B cell (primary cell): Measurements from ENCODE around the gene PRKAB1. TPM values are rescaled to one million over a fixed set of nuclear protein-coding genes. Genes with fewer than 3 reads are reported as not detected.

ENCODE experiments used
- ATAC-seq: fragments of 200-7000 bp; cut with Tn5 transposase; one replicate; pipeline ENCODE4 v1.10.0; 2021; ENCODE audit warnings: low read depth, mild to moderate bottlenecking, moderate number of reproducible peaks, moderate library complexity
- CTCF ChIA-PET: fragments of 350-600 bp; sonication (Branson Sonifier 250); formaldehyde crosslinking; loops from one replicate; lab custom pipeline; 2021; ENCODE audit warnings: antibody characterized with exemption, inconsistent platforms; lab: Charles Lee
- POLR2A ChIA-PET: fragments of 350-600 bp; sonication (Branson Sonifier 250); formaldehyde crosslinking; loops from one replicate; lab custom pipeline; 2021; ENCODE audit warnings: antibody characterized with exemption; lab: Charles Lee
- DNase-seq: peaks from one replicate; pipeline ENCODE4 v3.0.0; 2013
- H2AFZ ChIP-seq: 2 replicates; pipeline ENCODE4 v1.6.1; 2012; ENCODE audit warnings: mild to moderate bottlenecking, low read depth, low read length; ENCODE audit not compliant: insufficient read depth, poor library complexity, severe bottlenecking
- H3K27ac ChIP-seq, 2 donors: 1 replicate in 1 of 2; 2 replicates in 1 of 2; pipeline ENCODE4 v1.5.1; 2012 to 2013; ENCODE audit warnings: low read length in 2 of 2, mild to moderate bottlenecking in 2 of 2, moderate library complexity in 1 of 2
- H3K27me3 ChIP-seq, 4 experiments: fragments of 200-600 bp in 1 of 4; sonication (generic) in 1 of 4; replicated peaks in 1 of 4; 1 replicate in 2 of 4; 2 replicates in 2 of 4; pipeline versions ENCODE4 v1.6.1 to v1.7.0; 2013 to 2016; ENCODE audit warnings: low read length in 3 of 4, mild to moderate bottlenecking in 2 of 4, mixed read lengths in 1 of 4, moderate library complexity in 1 of 4; ENCODE audit not compliant: insufficient read depth in 4 of 4, control insufficient read depth in 3 of 4; ENCODE audit errors: control extremely low read depth in 1 of 4
- H3K36me3 ChIP-seq, 2 experiments: replicated peaks in 1 of 2; 1 replicate in 1 of 2; 2 replicates in 1 of 2; pipeline versions ENCODE4 v1.6.1 to v1.7.1; 2013; ENCODE audit warnings: low read length in 1 of 2; ENCODE audit not compliant: insufficient read depth in 2 of 2, control insufficient read depth in 1 of 2; ENCODE audit errors: control extremely low read depth in 1 of 2, extremely low read depth in 1 of 2
- H3K4me1 ChIP-seq, 2 donors: fragments of 200-600 bp in 1 of 2; sonication (generic) in 1 of 2; 1 replicate in 1 of 2; 2 replicates in 1 of 2; pipeline versions ENCODE4 v1.5.1 to v1.6.1; 2013 to 2017; ENCODE audit warnings: low read length in 2 of 2; ENCODE audit not compliant: control insufficient read depth in 2 of 2, insufficient read depth in 2 of 2
- H3K4me2 ChIP-seq: replicated peaks from 2 replicates; pipeline ENCODE3; 2012; ENCODE audit warnings: mild to moderate bottlenecking, low read depth, low read length; ENCODE audit not compliant: poor library complexity, severe bottlenecking
- H3K4me3 ChIP-seq, 5 experiments: fragments of 200-600 bp in 1 of 5; sonication (generic) in 1 of 5; 1 replicate in 3 of 5; 2 replicates in 2 of 5; pipeline versions ENCODE4 v1.5.1 to v1.7.0; 2011 to 2016; ENCODE audit warnings: low read length in 4 of 5, mild to moderate bottlenecking in 4 of 5, low read depth in 2 of 5, control low read depth in 1 of 5, moderate library complexity in 1 of 5; ENCODE audit not compliant: insufficient read depth in 1 of 5; ENCODE audit errors: control extremely low read depth in 1 of 5, extremely low read depth in 1 of 5
- H3K79me2 ChIP-seq: fragments of 200-600 bp; sonication (generic); one replicate; pipeline ENCODE4 v1.6.0; 2016; ENCODE audit warnings: low read length; ENCODE audit not compliant: control insufficient read depth, insufficient read depth
- H3K9ac ChIP-seq: fragments of 200-600 bp; sonication (generic); 2 replicates; pipeline ENCODE4 v1.6.1; 2017; ENCODE audit warnings: mild to moderate bottlenecking, low read length, moderate library complexity
- H3K9me3 ChIP-seq, 3 donors: one replicate each; pipeline versions ENCODE4 v1.6.1 to v1.7.1; 2013; ENCODE audit warnings: low read length in 2 of 3; ENCODE audit not compliant: control insufficient read depth in 2 of 3, insufficient read depth in 1 of 3; ENCODE audit errors: control extremely low read depth in 1 of 3
- H4K20me1 ChIP-seq: 2 replicates; pipeline ENCODE4 v1.6.0; 2012; ENCODE audit warnings: mild to moderate bottlenecking, low read length; ENCODE audit not compliant: insufficient read depth, control insufficient read depth, poor library complexity, severe bottlenecking
- H3K27ac Mint-ChIP-seq: one replicate; pipeline ENCODE4 v1.8.0; 2021; ENCODE audit warnings: mixed read lengths
- H3K27me3 Mint-ChIP-seq: one replicate; pipeline ENCODE4 v1.8.0; 2021; ENCODE audit warnings: mixed read lengths
- H3K4me1 Mint-ChIP-seq: one replicate; pipeline ENCODE4 v1.8.0; 2021; ENCODE audit warnings: mixed read lengths
- H3K4me3 Mint-ChIP-seq: one replicate; pipeline ENCODE4 v1.8.0; 2021; ENCODE audit warnings: mixed read lengths
- H3K9me3 Mint-ChIP-seq: one replicate; pipeline ENCODE4 v1.8.0; 2022; ENCODE audit warnings: mixed read lengths; ENCODE audit not compliant: insufficient read depth
- EZH2 ChIP-seq: IDR thresholded peaks from 2 replicates; pipeline ENCODE4 v1.6.1; 2012; ENCODE audit warnings: borderline replicate concordance, low read depth, mild to moderate bottlenecking, moderate library complexity, low read length; ENCODE audit not compliant: insufficient read depth, poor library complexity, severe bottlenecking
- WGBS: methylation state at CpG from one replicate; pipeline ENCODE4 v1.1.5; 2013; ENCODE audit warnings: missing lambda C conversion rate; ENCODE audit not compliant: insufficient coverage; 5-methylcytosine and 5-hydroxymethylcytosine counted together
- intact Hi-C: fragments of 100-400 bp; cut with micrococcal nuclease; formaldehyde crosslinking; loops from one replicate; pipeline ENCODE4 v1.10.0; 2022
- polyA plus RNA-seq: library from polyadenylated mRNA; depleted of rRNA; stranded (reverse); fragments of >200 nt; gene quantifications from 2 replicates; pipeline ENCODE4 v1.2.3, GENCODE V29; 2012
- total RNA-seq, 2 donors: library from RNA; stranded (reverse); fragments of 120-200 nt in 1 of 2; gene quantifications; 1 replicate in 1 of 2; 2 replicates in 1 of 2; pipeline versions ENCODE4 v1.2.3 to v1.2.4, GENCODE V29; 2013 to 2022
- TF ChIP-seq, protein P1 (sequence below): fragments of 200-600 bp; IDR thresholded peaks from one replicate; pipeline ENCODE4 v1.8.0; 2022; ENCODE audit warnings: antibody characterized with exemption, mild to moderate bottlenecking

PRKAB1 gene
- total and polyA plus RNA-seq, 2 donors (not counting 1 experiment from before 2014, with no cell fraction given) = 36.4 to 56.4 TPM

DNA sequence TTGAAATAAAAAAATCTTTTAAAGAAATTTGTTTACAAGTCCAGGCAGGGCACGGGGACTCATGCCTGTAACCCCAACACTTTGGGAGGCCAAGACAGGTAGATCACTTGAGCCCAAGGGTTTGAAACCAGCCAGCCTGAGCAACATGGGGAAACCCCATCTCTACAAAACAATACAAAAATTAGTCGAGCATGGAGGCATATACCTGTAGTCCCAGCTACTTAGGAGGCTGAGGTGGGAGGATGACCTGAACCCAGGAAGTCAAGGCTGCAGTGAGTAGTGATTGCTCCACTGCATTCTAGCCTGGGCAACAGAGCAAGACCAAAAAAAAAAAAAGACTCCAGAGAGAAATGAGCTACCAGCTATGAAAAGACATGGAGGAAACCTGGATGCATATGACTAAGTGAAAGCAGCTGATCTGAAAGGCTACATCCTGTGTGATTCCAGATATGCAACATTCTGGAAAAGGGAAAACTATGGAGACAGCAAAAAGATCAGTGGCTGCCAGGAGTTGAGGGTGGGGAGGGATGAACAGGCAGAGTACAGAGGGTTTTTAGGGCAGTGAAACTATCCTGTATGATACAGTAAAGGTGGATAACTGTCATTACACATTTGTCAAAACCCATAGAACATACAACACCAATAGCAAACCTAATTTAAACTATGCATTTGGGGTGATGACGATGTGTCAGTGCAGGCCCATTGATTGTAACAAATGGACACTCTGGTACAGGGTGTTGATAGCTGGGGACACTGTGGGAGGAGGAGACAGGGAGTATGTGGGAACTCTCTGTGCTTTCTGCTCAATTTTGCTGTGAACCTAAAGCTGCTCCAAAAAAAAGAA, 59.9 kb downstream of the PRKAB1 start:
- Mint-ChIP-seq H3K4me3 (no peak overlapping the region), H3K27ac (no peak overlapping the region), H3K4me1 (peaks cover 10% of the 10 kb centered on the region), H3K27me3 (no peaks in the 10 kb centered on the region), H3K9me3 (no peaks in the 10 kb centered on the region)
- ATAC-seq (no peak), DNase-seq (no peak)
- 78% methylated on average over 1 of the region's 3 CpGs for WGBS
- intact Hi-C loops = no loop called here
- no peak overlapping the region for H3K9ac ChIP-seq
- CTCF ChIA-PET = no interaction called here
- no peaks in the 10 kb centered on the region for H3K27me3 ChIP-seq
- no peaks in the 10 kb centered on the region for H3K9me3 ChIP-seq
- no peak overlapping the region for H3K4me3 ChIP-seq
- no peak overlapping the region for H3K27ac ChIP-seq
- POLR2A ChIA-PET = no interaction called here
- no peaks in the 10 kb centered on the region for H3K79me2 ChIP-seq
- no peaks in the 10 kb centered on the region for H3K4me1 ChIP-seq
- no peak overlapping the region for H3K4me2 ChIP-seq
- TF ChIP-seq, protein P1, sequence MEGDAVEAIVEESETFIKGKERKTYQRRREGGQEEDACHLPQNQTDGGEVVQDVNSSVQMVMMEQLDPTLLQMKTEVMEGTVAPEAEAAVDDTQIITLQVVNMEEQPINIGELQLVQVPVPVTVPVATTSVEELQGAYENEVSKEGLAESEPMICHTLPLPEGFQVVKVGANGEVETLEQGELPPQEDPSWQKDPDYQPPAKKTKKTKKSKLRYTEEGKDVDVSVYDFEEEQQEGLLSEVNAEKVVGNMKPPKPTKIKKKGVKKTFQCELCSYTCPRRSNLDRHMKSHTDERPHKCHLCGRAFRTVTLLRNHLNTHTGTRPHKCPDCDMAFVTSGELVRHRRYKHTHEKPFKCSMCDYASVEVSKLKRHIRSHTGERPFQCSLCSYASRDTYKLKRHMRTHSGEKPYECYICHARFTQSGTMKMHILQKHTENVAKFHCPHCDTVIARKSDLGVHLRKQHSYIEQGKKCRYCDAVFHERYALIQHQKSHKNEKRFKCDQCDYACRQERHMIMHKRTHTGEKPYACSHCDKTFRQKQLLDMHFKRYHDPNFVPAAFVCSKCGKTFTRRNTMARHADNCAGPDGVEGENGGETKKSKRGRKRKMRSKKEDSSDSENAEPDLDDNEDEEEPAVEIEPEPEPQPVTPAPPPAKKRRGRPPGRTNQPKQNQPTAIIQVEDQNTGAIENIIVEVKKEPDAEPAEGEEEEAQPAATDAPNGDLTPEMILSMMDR = no peak
- TF ChIP-seq EZH2 = no peak
- peaks cover 0 to 3% of the 10 kb centered on the region in 2 experiments for H3K36me3 ChIP-seq
- H4K20me1 ChIP-seq = no peaks in the 10 kb centered on the region
- no peak overlapping the region for H2AFZ ChIP-seq

GRCh38 chr12:119728444-119728745, 60.5 kb downstream of the PRKAB1 start:
- no peaks in the 10 kb centered on the region for H3K4me1 ChIP-seq
- DNase-seq (no peak), ATAC-seq (no peak)
- WGBS = 98% methylated on average over 6 of the region's 6 CpGs
- no peak overlapping the region for H3K9ac ChIP-seq
- POLR2A ChIA-PET = no interaction called here
- no peaks in the 10 kb centered on the region for H3K9me3 ChIP-seq
- TF ChIP-seq, protein P1 = no peak
- Mint-ChIP-seq H3K4me1 (peaks cover 10% of the 10 kb centered on the region), H3K27me3 (no peaks in the 10 kb centered on the region), H3K4me3 (no peak overlapping the region), H3K9me3 (no peaks in the 10 kb centered on the region), H3K27ac (no peak overlapping the region)
- intact Hi-C loops = no loop called here
- H4K20me1 ChIP-seq = no peaks in the 10 kb centered on the region
- H3K36me3 ChIP-seq = peaks cover 0 to 3% of the 10 kb centered on the region in 2 experiments
- H3K27ac ChIP-seq = no peak overlapping the region
- H3K4me2 ChIP-seq = no peak overlapping the region
- H3K27me3 ChIP-seq = no peaks in the 10 kb centered on the region
- H2AFZ ChIP-seq = no peak overlapping the region
- CTCF ChIA-PET = no interaction called here
- H3K4me3 ChIP-seq = no peak overlapping the region
- no peaks in the 10 kb centered on the region for H3K79me2 ChIP-seq
